WI38 (cell line): ENCODE data around the gene SLC6A18.

Experiments
- H3K4me3 ChIP-seq: 2 replicates; pipeline ENCODE4 v1.5.1; 2011; ENCODE audit warnings: low read depth, mild to moderate bottlenecking, control low read depth, low read length
- CTCF ChIP-seq: IDR thresholded peaks from 2 replicates; pipeline ENCODE4 v1.5.1; 2012; ENCODE audit warnings: low read depth, mild to moderate bottlenecking, control low read depth, low read length

SLC6A18 gene

GRCh38 chr5:1188464-1188863 lies 36.7 kb upstream of the SLC6A18 start:
- H3K4me3 ChIP-seq = no peak overlapping the region
- TF ChIP-seq CTCF = no peak

GRCh38 chr5:1189269-1189668 lies 35.9 kb upstream of the SLC6A18 start:
- TF ChIP-seq CTCF = no peak
- no peak overlapping the region for H3K4me3 ChIP-seq

- no peak overlapping the region for H3K4me3 ChIP-seq
- TF ChIP-seq CTCF = no peak
These were observed 34.9 kb upstream of the SLC6A18 start for GRCh38 chr5:1190278-1190677.

- no peak overlapping the region for H3K4me3 ChIP-seq
- TF ChIP-seq CTCF = no peak
These were observed 34.3 kb upstream of the SLC6A18 start for GRCh38 chr5:1190837-1191239.

- no peak overlapping the region for H3K4me3 ChIP-seq
- TF ChIP-seq CTCF = no peak
These were observed 32.1 kb upstream of the SLC6A18 start for GRCh38 chr5:1192971-1193590.

- no peak for TF ChIP-seq CTCF
- H3K4me3 ChIP-seq = no peak overlapping the region
These were observed 31.6 kb upstream of the SLC6A18 start for GRCh38 chr5:1193591-1193985.

GRCh38 chr5:1194378-1194777 lies 30.8 kb upstream of the SLC6A18 start:
- no peak for TF ChIP-seq CTCF
- no peak overlapping the region for H3K4me3 ChIP-seq
